CD14-positive monocyte (primary cell): ENCODE results near the gene LUZP4. TPM values are rescaled to one million over a fixed set of nuclear protein-coding genes. Genes with fewer than 3 reads are reported as not detected.
"Not testable (repeated sequence)": the region's sequence is repeated elsewhere in the genome, so short reads cannot be mapped to it uniquely, and the experiment has no call there.

Experiments
- DNase-seq, 3 donors: peaks; one replicate each; pipeline ENCODE4 v3.0.0-alpha.2; 2011 to 2022
- H2AFZ ChIP-seq: 2 replicates; pipeline ENCODE4 v1.6.0; 2012; ENCODE audit warnings: mild to moderate bottlenecking, low read depth, low read length, inconsistent platforms; ENCODE audit not compliant: insufficient read depth, poor library complexity, severe bottlenecking
- H3K27ac ChIP-seq, 2 donors: 1 replicate in 1 of 2; 2 replicates in 1 of 2; pipeline ENCODE4 v1.5.1; 2012 to 2013; ENCODE audit warnings: low read length in 2 of 2, control low read depth in 1 of 2, inconsistent platforms in 1 of 2, low read depth in 1 of 2, mild to moderate bottlenecking in 1 of 2
- H3K27me3 ChIP-seq, 2 donors: one replicate each; pipeline versions ENCODE4 v1.6.0 to v1.6.1; 2011 to 2013; ENCODE audit warnings: low read length in 2 of 2; ENCODE audit not compliant: control insufficient read depth in 2 of 2, insufficient read depth in 2 of 2
- H3K36me3 ChIP-seq, 2 donors: replicated peaks in 1 of 2; 1 replicate in 1 of 2; 2 replicates in 1 of 2; pipeline versions ENCODE4 v1.5.1 to v1.6.1; 2012 to 2013; ENCODE audit warnings: low read length in 2 of 2, control low read depth in 1 of 2, inconsistent platforms in 1 of 2, mild to moderate bottlenecking in 1 of 2; ENCODE audit not compliant: insufficient read depth in 2 of 2, control insufficient read depth in 1 of 2
- H3K4me1 ChIP-seq, 2 donors: 1 replicate in 1 of 2; 2 replicates in 1 of 2; pipeline versions ENCODE4 v1.5.1 to v1.6.1; 2012 to 2013; ENCODE audit warnings: low read length in 2 of 2, control low read depth in 1 of 2, inconsistent platforms in 1 of 2, mild to moderate bottlenecking in 1 of 2, moderate library complexity in 1 of 2; ENCODE audit not compliant: insufficient read depth in 2 of 2, control insufficient read depth in 1 of 2
- H3K4me2 ChIP-seq: replicated peaks from 2 replicates; pipeline ENCODE3; 2012; ENCODE audit warnings: low read length, moderate library complexity, mild to moderate bottlenecking; ENCODE audit not compliant: poor library complexity, severe bottlenecking; ENCODE audit errors: extremely low read depth
- H3K4me3 ChIP-seq, 3 experiments: fragments of 200-600 bp in 1 of 3; sonication (generic) in 1 of 3; replicated peaks in 1 of 3; 1 replicate in 2 of 3; 2 replicates in 1 of 3; pipeline ENCODE4 v1.5.1; 2011 to 2013; ENCODE audit warnings: low read length in 3 of 3, mild to moderate bottlenecking in 3 of 3, control low read depth in 2 of 3, low read depth in 2 of 3, inconsistent platforms in 1 of 3, moderate library complexity in 1 of 3
- H3K79me2 ChIP-seq: 2 replicates; pipeline ENCODE4 v1.6.0; 2012; ENCODE audit warnings: mild to moderate bottlenecking, control low read depth, inconsistent platforms, low read length, moderate library complexity; ENCODE audit not compliant: insufficient read depth
- H3K9ac ChIP-seq: 2 replicates; pipeline ENCODE4 v1.6.0; 2017; ENCODE audit warnings: low read length, mild to moderate bottlenecking; ENCODE audit not compliant: insufficient read depth, poor library complexity, severe bottlenecking
- H3K9me3 ChIP-seq, 2 donors: replicated peaks in 1 of 2; 1 replicate in 1 of 2; 2 replicates in 1 of 2; pipeline versions ENCODE4 v1.5.1 to v1.6.1; 2012 to 2013; ENCODE audit warnings: low read length in 2 of 2, control low read depth in 1 of 2; ENCODE audit not compliant: control insufficient read depth in 1 of 2, insufficient read depth in 1 of 2
- H4K20me1 ChIP-seq: 2 replicates; pipeline ENCODE4 v1.6.0; 2012; ENCODE audit warnings: mild to moderate bottlenecking, low read length, control low read depth, moderate library complexity; ENCODE audit not compliant: insufficient read depth
- H3K27ac Mint-ChIP-seq, 7 donors: one replicate each; pipeline ENCODE4 v1.8.0; 2020; ENCODE audit warnings: mild to moderate bottlenecking in 7 of 7, mixed read lengths in 7 of 7, moderate library complexity in 6 of 7, inconsistent platforms in 2 of 7
- H3K27me3 Mint-ChIP-seq, 3 donors: one replicate each; pipeline ENCODE4 v1.8.0; 2021 to 2022; ENCODE audit warnings: low read depth in 3 of 3, mild to moderate bottlenecking in 3 of 3, mixed read lengths in 3 of 3, moderate library complexity in 3 of 3, inconsistent platforms in 1 of 3
- H3K36me3 Mint-ChIP-seq, 2 donors: one replicate each; pipeline ENCODE4 v1.8.0; 2020; ENCODE audit warnings: mixed read lengths in 2 of 2, inconsistent platforms in 1 of 2, mild to moderate bottlenecking in 1 of 2
- H3K4me1 Mint-ChIP-seq: one replicate; pipeline ENCODE4 v1.8.0; 2020; ENCODE audit warnings: mild to moderate bottlenecking, mixed read lengths
- H3K4me3 Mint-ChIP-seq, 2 donors: one replicate each; pipeline ENCODE4 v1.8.0; 2020; ENCODE audit warnings: mild to moderate bottlenecking in 2 of 2, mixed read lengths in 2 of 2, moderate library complexity in 1 of 2
- H3K9me3 Mint-ChIP-seq, 7 donors: one replicate each; pipeline ENCODE4 v1.8.0; 2020 to 2022; ENCODE audit warnings: mixed read lengths in 7 of 7, mild to moderate bottlenecking in 6 of 7, moderate library complexity in 6 of 7, inconsistent platforms in 2 of 7
- WGBS: methylation state at CpG from one replicate; pipeline ENCODE4 v1.1.5; 2013; ENCODE audit warnings: missing lambda C conversion rate; ENCODE audit not compliant: insufficient coverage; 5-methylcytosine and 5-hydroxymethylcytosine counted together
- intact Hi-C, 2 donors: fragments of 100-400 bp; cut with micrococcal nuclease; formaldehyde crosslinking; loops; one replicate each; pipeline versions ENCODE4 v1.15.0 to v1.15.1; 2023
- polyA plus RNA-seq, 3 donors: library from polyadenylated mRNA; depleted of rRNA in 1 of 3; unstranded in 2 of 3; stranded (reverse) in 1 of 3; fragments of 300-500 nt in 2 of 3; fragments of >200 nt in 1 of 3; fragmentation: Illumina TruSeq in 2 of 3; gene quantifications; 1 replicate in 2 of 3; 2 replicates in 1 of 3; pipeline ENCODE4 v1.2.3, GENCODE V29; 2012 to 2021
- TF ChIP-seq, protein P1 (sequence below): fragments of 200-600 bp; IDR thresholded peaks from one replicate; pipeline ENCODE4 v1.8.0; 2022; ENCODE audit warnings: antibody characterized with exemption, mild to moderate bottlenecking

The LUZP4 gene
- polyA plus RNA-seq, 3 donors: not detected

DNA sequence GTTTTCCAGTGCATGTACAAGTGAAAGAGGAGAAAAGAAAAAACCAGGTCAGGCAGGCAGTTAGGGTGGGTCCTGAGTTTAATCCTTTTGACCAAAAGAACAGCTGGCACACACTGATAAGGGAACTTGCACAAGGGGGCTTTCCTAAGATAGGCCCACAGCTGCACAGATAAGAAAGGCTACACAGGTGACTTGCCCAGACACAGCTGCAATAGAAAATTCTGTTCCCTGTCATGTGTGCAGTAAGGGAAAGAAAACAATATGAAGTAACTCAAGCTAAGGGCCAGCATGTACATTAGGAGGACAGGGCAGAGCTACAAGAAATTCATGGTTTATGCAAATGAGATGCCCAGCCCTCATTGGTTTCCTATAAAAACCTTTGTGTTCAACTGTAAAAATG is 32.9 kb downstream of the LUZP4 start:
- Histone ChIP-seq H4K20me1 (no peaks in the 10 kb centered on the region), H3K27me3 (no peaks in the 10 kb centered on the region), H3K79me2 (no peaks in the 10 kb centered on the region), H3K9me3 (no peaks in the 10 kb centered on the region), H3K9ac (no peak overlapping the region), H3K4me1 (no peaks in the 10 kb centered on the region), H3K27ac (no peak overlapping the region), H3K4me2 (no peak overlapping the region), H3K36me3 (no peaks in the 10 kb centered on the region), H3K4me3 (no peak overlapping the region), H2AFZ (no peak overlapping the region)
- Mint-ChIP-seq H3K27ac (no peak overlapping the region), H3K9me3 (peaks cover 0 to 2% (median 2%) of the 10 kb centered on the region in 7 donors), H3K4me3 (no peak overlapping the region), H3K36me3 (no peaks in the 10 kb centered on the region), H3K4me1 (no peaks in the 10 kb centered on the region), H3K27me3 (peaks cover 0 to 7% (median 2%) of the 10 kb centered on the region in 3 donors)
- TF ChIP-seq, protein P1, sequence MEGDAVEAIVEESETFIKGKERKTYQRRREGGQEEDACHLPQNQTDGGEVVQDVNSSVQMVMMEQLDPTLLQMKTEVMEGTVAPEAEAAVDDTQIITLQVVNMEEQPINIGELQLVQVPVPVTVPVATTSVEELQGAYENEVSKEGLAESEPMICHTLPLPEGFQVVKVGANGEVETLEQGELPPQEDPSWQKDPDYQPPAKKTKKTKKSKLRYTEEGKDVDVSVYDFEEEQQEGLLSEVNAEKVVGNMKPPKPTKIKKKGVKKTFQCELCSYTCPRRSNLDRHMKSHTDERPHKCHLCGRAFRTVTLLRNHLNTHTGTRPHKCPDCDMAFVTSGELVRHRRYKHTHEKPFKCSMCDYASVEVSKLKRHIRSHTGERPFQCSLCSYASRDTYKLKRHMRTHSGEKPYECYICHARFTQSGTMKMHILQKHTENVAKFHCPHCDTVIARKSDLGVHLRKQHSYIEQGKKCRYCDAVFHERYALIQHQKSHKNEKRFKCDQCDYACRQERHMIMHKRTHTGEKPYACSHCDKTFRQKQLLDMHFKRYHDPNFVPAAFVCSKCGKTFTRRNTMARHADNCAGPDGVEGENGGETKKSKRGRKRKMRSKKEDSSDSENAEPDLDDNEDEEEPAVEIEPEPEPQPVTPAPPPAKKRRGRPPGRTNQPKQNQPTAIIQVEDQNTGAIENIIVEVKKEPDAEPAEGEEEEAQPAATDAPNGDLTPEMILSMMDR: no peak
- no peak for DNase-seq
- intact Hi-C loops: no loop called here

DNA sequence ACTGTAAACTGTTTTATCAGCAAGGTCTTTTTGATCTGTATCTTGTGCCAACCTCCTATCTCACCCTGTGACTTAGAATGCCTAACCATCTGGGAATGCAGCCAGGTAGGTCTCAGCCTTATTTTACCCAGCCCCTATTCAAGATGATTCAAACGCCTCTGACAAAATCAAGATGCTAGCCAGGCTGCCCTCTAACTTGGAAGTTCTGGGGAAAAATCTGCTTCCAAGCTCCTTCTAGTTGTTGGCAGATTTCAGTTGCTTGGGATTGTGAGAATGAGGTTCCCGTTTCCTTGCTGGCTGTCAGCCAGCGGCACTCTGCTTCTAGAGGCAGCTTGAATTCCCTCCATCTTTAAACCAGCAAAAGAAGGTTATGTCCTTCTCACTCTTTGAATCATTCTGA is 34.7 kb downstream of the LUZP4 start:
- Mint-ChIP-seq H3K9me3 (peaks cover 0 to 2% (median 0%) of the 10 kb centered on the region in 7 donors), H3K4me3 (no peak overlapping the region), H3K27ac (no peak overlapping the region), H3K27me3 (peaks cover 0 to 11% (median 2%) of the 10 kb centered on the region in 3 donors), H3K4me1 (no peaks in the 10 kb centered on the region), H3K36me3 (no peaks in the 10 kb centered on the region)
- no peaks in the 10 kb centered on the region for H3K36me3 ChIP-seq
- no peaks in the 10 kb centered on the region for H3K4me1 ChIP-seq
- no peak for DNase-seq
- H3K4me2 ChIP-seq: no peak overlapping the region
- H3K79me2 ChIP-seq: no peaks in the 10 kb centered on the region
- H3K27me3 ChIP-seq: no peaks in the 10 kb centered on the region
- H4K20me1 ChIP-seq: no peaks in the 10 kb centered on the region
- no peak overlapping the region for H3K4me3 ChIP-seq
- WGBS: no CpG with 5 or more reads among the region's 3 CpGs
- intact Hi-C loops: no loop called here
- H3K9ac ChIP-seq: no peak overlapping the region
- H2AFZ ChIP-seq: no peak overlapping the region
- TF ChIP-seq, protein P1: no peak
- H3K27ac ChIP-seq: no peak overlapping the region
- no peaks in the 10 kb centered on the region for H3K9me3 ChIP-seq

DNA sequence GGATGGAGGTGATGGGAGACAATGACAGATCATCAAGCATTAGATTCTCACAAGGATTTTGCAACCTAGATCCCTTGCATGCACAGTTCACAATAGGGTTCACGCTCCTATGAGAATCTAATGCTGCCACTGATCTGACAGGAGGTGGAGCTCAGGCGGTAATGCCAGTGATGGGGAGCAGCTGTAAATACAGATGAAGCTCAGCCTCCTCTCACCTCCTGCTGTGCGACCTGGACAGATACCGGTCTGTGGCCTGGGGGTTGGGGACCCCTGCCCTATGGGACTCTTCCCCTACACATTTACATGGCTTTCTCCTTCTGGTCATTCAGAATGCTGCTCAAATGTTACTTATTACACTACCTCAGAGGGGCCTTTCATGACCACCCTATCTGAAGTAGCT is 39.8 kb downstream of the LUZP4 start:
- not testable (repeated sequence) for H3K4me3 ChIP-seq, H3K27me3 ChIP-seq, H3K4me1 ChIP-seq, H3K79me2 ChIP-seq, H3K36me3 Mint-ChIP-seq, H3K9ac ChIP-seq, H3K36me3 ChIP-seq, H3K9me3 Mint-ChIP-seq, H3K4me2 ChIP-seq, H3K9me3 ChIP-seq, H2AFZ ChIP-seq, H4K20me1 ChIP-seq, DNase-seq, H3K4me3 Mint-ChIP-seq, H3K4me1 Mint-ChIP-seq, H3K27ac ChIP-seq
- WGBS: no CpG with 5 or more reads among the region's 4 CpGs
- Mint-ChIP-seq H3K27ac (peak overlapping the region in 1 of 7 donors; percentile 66), H3K27me3 (peaks cover 0 to 13% (median 2%) of the 10 kb centered on the region in 3 donors)
- intact Hi-C loops: loop anchor here in 1 of 2 donors (5.0 kb wide), 1 partner anchor 313 kb away; no protein-coding TSS in a partner anchor
